Nephron (organoid): ENCODE results near the gene TMPRSS2.

ENCODE experiments used
- H3K27ac Mint-ChIP-seq, 3 experiments: 2 replicates each; pipeline ENCODE4 v1.8.0; 2020; ENCODE audit warnings: mixed read lengths in 3 of 3, mild to moderate bottlenecking in 2 of 3, moderate library complexity in 1 of 3
- H3K27me3 Mint-ChIP-seq: 2 replicates; pipeline ENCODE4 v1.8.0; 2021; ENCODE audit warnings: low read depth, mild to moderate bottlenecking, moderate library complexity, mixed read lengths
- H3K36me3 Mint-ChIP-seq: 2 replicates; pipeline ENCODE4 v1.8.0; 2020; ENCODE audit warnings: low read depth, mixed read lengths
- H3K4me1 Mint-ChIP-seq: 2 replicates; pipeline ENCODE4 v1.8.0; 2020; ENCODE audit warnings: mixed read lengths
- H3K4me3 Mint-ChIP-seq, 3 experiments: 2 replicates each; pipeline ENCODE4 v1.8.0; 2020; ENCODE audit warnings: mild to moderate bottlenecking in 3 of 3, mixed read lengths in 3 of 3, moderate library complexity in 2 of 3
- H3K9me3 Mint-ChIP-seq: 2 replicates; pipeline ENCODE4 v1.8.0; 2020; ENCODE audit warnings: mixed read lengths
- CTCF ChIP-seq, 3 experiments: fragments of 200-600 bp; sonication (generic); IDR thresholded peaks; one replicate each; pipeline ENCODE4 v1.5.0; 2021; ENCODE audit warnings: antibody characterized with exemption in 3 of 3; ENCODE audit not compliant: unreplicated experiment in 3 of 3

TMPRSS2 gene

DNA sequence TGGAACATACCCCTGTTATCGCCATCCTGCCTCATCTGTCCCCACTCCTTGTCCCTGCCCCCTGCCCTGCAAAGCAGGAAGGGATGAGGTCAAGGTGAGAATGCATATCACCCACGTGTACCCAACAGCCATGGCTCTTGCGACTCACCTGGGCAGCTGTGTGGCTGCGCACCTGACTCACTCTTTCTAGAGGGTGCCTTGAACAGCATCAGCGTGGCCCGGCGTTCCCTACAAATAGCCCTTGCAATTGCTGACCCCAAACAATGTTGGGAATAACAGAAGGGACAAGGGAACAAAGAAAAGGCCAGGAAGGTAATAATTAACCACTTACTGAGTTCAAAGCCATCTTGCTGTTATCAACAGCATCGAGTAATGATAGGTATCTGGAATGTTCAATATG lies 10.2 kb downstream of the TMPRSS2 start:
- TF ChIP-seq CTCF (IDR thresholded peaks at IDR 0.05; ENCODE audit: unreplicated experiment in 3 of 3) = no peak
- no peaks in the 10 kb centered on the region for H3K4me1 Mint-ChIP-seq
- H3K4me3 Mint-ChIP-seq = no peak overlapping the region
- no peaks in the 10 kb centered on the region for H3K9me3 Mint-ChIP-seq
- H3K27me3 Mint-ChIP-seq = peaks cover 50% of the 10 kb centered on the region
- peak overlapping the region in 1 of 3 experiments; percentile 94 for H3K27ac Mint-ChIP-seq
- no peaks in the 10 kb centered on the region for H3K36me3 Mint-ChIP-seq

- H3K36me3 Mint-ChIP-seq = no peaks in the 10 kb centered on the region
- H3K9me3 Mint-ChIP-seq = no peaks in the 10 kb centered on the region
- H3K27ac Mint-ChIP-seq = peak overlapping the region in 2 of 3 experiments; percentile 30 to 94
- H3K27me3 Mint-ChIP-seq = peaks cover 42% of the 10 kb centered on the region
- no peak overlapping the region for H3K4me3 Mint-ChIP-seq
- no peak for TF ChIP-seq CTCF (IDR thresholded peaks at IDR 0.05; ENCODE audit: unreplicated experiment in 3 of 3)
- H3K4me1 Mint-ChIP-seq = no peaks in the 10 kb centered on the region
Measured at GRCh38 chr21:41497008-41497407, 10.9 kb downstream of the TMPRSS2 start.

GRCh38 chr21:41494242-41494641 lies 13.7 kb downstream of the TMPRSS2 start:
- H3K27ac Mint-ChIP-seq = no peak overlapping the region
- no peaks in the 10 kb centered on the region for H3K36me3 Mint-ChIP-seq
- TF ChIP-seq CTCF (IDR thresholded peaks at IDR 0.05; ENCODE audit: unreplicated experiment in 3 of 3) = no peak
- H3K4me3 Mint-ChIP-seq = no peak overlapping the region
- peaks cover 22% of the 10 kb centered on the region for H3K27me3 Mint-ChIP-seq
- no peaks in the 10 kb centered on the region for H3K9me3 Mint-ChIP-seq
- no peaks in the 10 kb centered on the region for H3K4me1 Mint-ChIP-seq

- Mint-ChIP-seq H3K4me1 (no peaks in the 10 kb centered on the region), H3K9me3 (no peaks in the 10 kb centered on the region), H3K36me3 (no peaks in the 10 kb centered on the region), H3K27ac (no peak overlapping the region), H3K4me3 (no peak overlapping the region), H3K27me3 (peaks cover 7% of the 10 kb centered on the region)
- no peak for TF ChIP-seq CTCF (IDR thresholded peaks at IDR 0.05; ENCODE audit: unreplicated experiment in 3 of 3)
Measured at GRCh38 chr21:41491412-41491811, 16.5 kb downstream of the TMPRSS2 start.

- no peaks in the 10 kb centered on the region for H3K36me3 Mint-ChIP-seq
- no peak overlapping the region for H3K27ac Mint-ChIP-seq
- no peaks in the 10 kb centered on the region for H3K9me3 Mint-ChIP-seq
- H3K4me1 Mint-ChIP-seq = no peaks in the 10 kb centered on the region
- no peak overlapping the region for H3K4me3 Mint-ChIP-seq
- no peak for TF ChIP-seq CTCF (IDR thresholded peaks at IDR 0.05; ENCODE audit: unreplicated experiment in 3 of 3)
- H3K27me3 Mint-ChIP-seq = peaks cover 5% of the 10 kb centered on the region
Measured at GRCh38 chr21:41490330-41490729, 17.6 kb downstream of the TMPRSS2 start.

DNA sequence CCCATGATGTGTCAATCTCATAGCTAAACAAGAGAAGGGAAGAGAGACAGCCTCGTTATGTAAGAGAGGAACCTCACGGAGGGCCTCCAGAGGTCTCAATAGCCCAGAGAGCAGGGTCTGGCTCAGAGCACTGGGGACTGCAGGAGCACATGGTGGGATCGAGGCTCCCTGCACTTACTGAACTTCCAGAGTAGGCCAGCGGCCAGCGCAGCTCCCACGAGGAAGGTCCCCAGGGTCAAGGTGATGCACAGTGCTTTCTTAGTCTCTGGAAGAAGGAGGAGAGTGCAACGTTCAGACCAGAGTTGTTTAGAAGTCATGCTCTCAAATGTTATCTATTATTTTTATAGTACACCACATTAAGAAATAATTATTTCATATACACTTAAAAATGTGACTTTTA lies 18.6 kb downstream of the TMPRSS2 start:
- no peak for TF ChIP-seq CTCF (IDR thresholded peaks at IDR 0.05; ENCODE audit: unreplicated experiment in 3 of 3)
- H3K27me3 Mint-ChIP-seq = peaks cover 10% of the 10 kb centered on the region
- no peaks in the 10 kb centered on the region for H3K36me3 Mint-ChIP-seq
- H3K27ac Mint-ChIP-seq = no peak overlapping the region
- H3K4me1 Mint-ChIP-seq = no peaks in the 10 kb centered on the region
- no peaks in the 10 kb centered on the region for H3K9me3 Mint-ChIP-seq
- no peak overlapping the region for H3K4me3 Mint-ChIP-seq
